Colonic mucosa (tissue), 4 donors: Measurements from ENCODE around the gene LRRC10B. TPM values are rescaled to one million over a fixed set of nuclear protein-coding genes. Genes with fewer than 3 reads are reported as not detected.
A peak's percentile ranks its signal among the peaks of the same experiment; 100 is the strongest.

Experiments
- DNase-seq: peaks from one replicate; pipeline ENCODE4 v3.0.0-alpha.2; 2020
- H3K27ac ChIP-seq: fragments of 200-600 bp; one replicate; pipeline ENCODE4 v1.8.0; 2021
- H3K27me3 ChIP-seq: fragments of 200-600 bp; one replicate; pipeline ENCODE4 v1.8.0; 2021
- H3K36me3 ChIP-seq: fragments of 200-600 bp; one replicate; pipeline ENCODE4 v1.8.0; 2021
- H3K4me1 ChIP-seq: fragments of 200-600 bp; one replicate; pipeline ENCODE4 v1.8.0; 2021; ENCODE audit warnings: mild to moderate bottlenecking
- H3K4me3 ChIP-seq: fragments of 200-600 bp; one replicate; pipeline ENCODE4 v1.8.0; 2021
- H3K9ac ChIP-seq, 2 donors: one replicate each; pipeline ENCODE4 v1.7.0; 2013; ENCODE audit warnings: control low read depth in 2 of 2, low read depth in 2 of 2, low read length in 2 of 2
- H3K9me3 ChIP-seq: fragments of 200-600 bp; one replicate; pipeline ENCODE4 v1.8.0; 2021
- intact Hi-C: fragments of 100-400 bp; cut with DNase I; formaldehyde crosslinking; loops from one replicate; pipeline ENCODE4 v1.14.1; 2022
- total RNA-seq, 2 donors: library from RNA; stranded (reverse); fragmentation: NEBNext Ultra II Directional in 1 of 2; extraction: Animal tissue kit (Norgen Biotek cat#: 25700) in 1 of 2; gene quantifications; one replicate each; pipeline ENCODE4 v1.2.1, GENCODE V29; 2021
- TF ChIP-seq, protein P1 (sequence below): fragments of 200-600 bp; IDR thresholded peaks from one replicate; pipeline ENCODE4 v1.8.0; 2022; ENCODE audit warnings: antibody characterized with exemption, mild to moderate bottlenecking
- donor health status: healthy.
- donor health status: DM: no; HTN: no; CAD: no.
- donor health status: DM: no; HTN: no; CAD: no.

Gene LRRC10B
- total RNA-seq, 2 donors from 2014 or later = 0.54 to 1.3 TPM

- H3K36me3 ChIP-seq = no peaks in the 10 kb centered on the region
- H3K27ac ChIP-seq = no peak overlapping the region
- H3K9me3 ChIP-seq = no peaks in the 10 kb centered on the region
- no peak overlapping the region for H3K9ac ChIP-seq
- peaks cover 12% of the 10 kb centered on the region for H3K4me1 ChIP-seq
- TF ChIP-seq, protein P1, sequence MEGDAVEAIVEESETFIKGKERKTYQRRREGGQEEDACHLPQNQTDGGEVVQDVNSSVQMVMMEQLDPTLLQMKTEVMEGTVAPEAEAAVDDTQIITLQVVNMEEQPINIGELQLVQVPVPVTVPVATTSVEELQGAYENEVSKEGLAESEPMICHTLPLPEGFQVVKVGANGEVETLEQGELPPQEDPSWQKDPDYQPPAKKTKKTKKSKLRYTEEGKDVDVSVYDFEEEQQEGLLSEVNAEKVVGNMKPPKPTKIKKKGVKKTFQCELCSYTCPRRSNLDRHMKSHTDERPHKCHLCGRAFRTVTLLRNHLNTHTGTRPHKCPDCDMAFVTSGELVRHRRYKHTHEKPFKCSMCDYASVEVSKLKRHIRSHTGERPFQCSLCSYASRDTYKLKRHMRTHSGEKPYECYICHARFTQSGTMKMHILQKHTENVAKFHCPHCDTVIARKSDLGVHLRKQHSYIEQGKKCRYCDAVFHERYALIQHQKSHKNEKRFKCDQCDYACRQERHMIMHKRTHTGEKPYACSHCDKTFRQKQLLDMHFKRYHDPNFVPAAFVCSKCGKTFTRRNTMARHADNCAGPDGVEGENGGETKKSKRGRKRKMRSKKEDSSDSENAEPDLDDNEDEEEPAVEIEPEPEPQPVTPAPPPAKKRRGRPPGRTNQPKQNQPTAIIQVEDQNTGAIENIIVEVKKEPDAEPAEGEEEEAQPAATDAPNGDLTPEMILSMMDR = no peak
- H3K27me3 ChIP-seq = peaks cover 5% of the 10 kb centered on the region
- DNase-seq = no peak
- no peak overlapping the region for H3K4me3 ChIP-seq
- intact Hi-C loops = no loop called here
Measured at GRCh38 chr11:61507012-61507768, 1.4 kb upstream of the LRRC10B start.

DNA sequence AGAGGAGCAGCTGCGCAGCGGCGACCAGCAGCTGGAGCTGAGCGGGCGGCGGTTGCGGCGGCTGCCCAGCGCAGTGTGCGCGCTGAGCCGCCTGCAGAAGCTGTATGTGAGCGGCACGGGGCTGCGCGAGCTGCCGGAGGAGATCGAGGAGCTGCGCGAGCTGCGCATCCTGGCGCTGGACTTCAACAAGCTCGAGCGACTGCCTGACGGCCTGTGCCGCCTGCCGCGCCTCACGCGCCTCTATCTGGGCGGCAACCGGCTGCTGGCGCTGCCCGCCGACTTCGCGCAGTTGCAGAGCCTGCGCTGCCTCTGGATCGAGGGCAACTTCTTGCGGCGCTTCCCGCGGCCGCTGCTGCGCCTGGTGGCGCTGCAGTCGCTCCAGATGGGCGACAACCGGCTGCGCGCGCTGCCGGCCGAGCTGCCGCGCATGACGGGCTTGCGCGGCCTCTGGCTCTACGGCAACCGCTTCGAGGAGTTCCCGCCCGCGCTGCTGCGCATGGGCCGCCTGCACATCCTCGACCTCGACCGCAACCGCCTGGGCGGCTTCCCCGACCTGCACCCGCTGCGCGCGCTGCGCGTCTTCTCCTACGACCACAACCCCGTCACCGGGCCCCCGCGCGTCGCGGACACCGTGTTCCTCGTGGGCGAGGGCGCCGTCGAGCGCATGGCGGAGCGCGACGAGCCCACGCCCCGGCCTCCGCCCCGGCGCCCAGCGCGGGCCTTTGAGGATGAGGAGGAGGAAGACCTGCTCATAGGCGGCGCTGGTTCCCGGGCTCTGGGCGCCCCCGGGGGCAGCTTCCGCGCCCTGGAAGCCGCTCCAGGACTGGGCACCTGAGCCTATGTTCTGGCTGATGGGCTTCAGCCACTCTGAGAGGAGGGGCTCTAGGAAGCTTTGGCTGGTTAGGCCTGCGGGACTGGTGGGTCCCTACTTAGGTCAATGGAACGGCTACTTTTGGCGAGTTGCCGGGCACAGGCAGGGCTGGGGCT lies 787 bp downstream of the LRRC10B start:
- DNase-seq = peak; percentile 69
- Histone ChIP-seq H3K4me1 (peaks cover 12% of the 10 kb centered on the region), H3K9ac (peak overlapping the region in 1 of 2 donors; percentile 12), H3K4me3 (peak overlapping the region; percentile 32), H3K27ac (peak overlapping the region; percentile 32), H3K36me3 (no peaks in the 10 kb centered on the region), H3K27me3 (peaks cover 5% of the 10 kb centered on the region), H3K9me3 (no peaks in the 10 kb centered on the region)
- TF ChIP-seq, protein P1 = peak; percentile 30
- intact Hi-C loops = no loop called here

- H3K4me1 ChIP-seq = peaks cover 12% of the 10 kb centered on the region
- TF ChIP-seq, protein P1 = no peak
- H3K27me3 ChIP-seq = peaks cover 5% of the 10 kb centered on the region
- no peak overlapping the region for H3K27ac ChIP-seq
- no peak overlapping the region for H3K4me3 ChIP-seq
- H3K9me3 ChIP-seq = no peaks in the 10 kb centered on the region
- intact Hi-C loops = no loop called here
- DNase-seq = no peak
- H3K9ac ChIP-seq = peak overlapping the region in 1 of 2 donors; percentile 24
- no peaks in the 10 kb centered on the region for H3K36me3 ChIP-seq
Measured at GRCh38 chr11:61510166-61510919, 1.8 kb downstream of the LRRC10B start.

- TF ChIP-seq, protein P1 = no peak
- Histone ChIP-seq H3K36me3 (no peaks in the 10 kb centered on the region), H3K9me3 (no peaks in the 10 kb centered on the region), H3K4me1 (peaks cover 12% of the 10 kb centered on the region), H3K4me3 (no peak overlapping the region), H3K27ac (no peak overlapping the region), H3K9ac (no peak overlapping the region), H3K27me3 (peaks cover 5% of the 10 kb centered on the region)
- intact Hi-C loops = no loop called here
- no peak for DNase-seq
Measured at GRCh38 chr11:61510974-61511373, 2.4 kb downstream of the LRRC10B start.

- intact Hi-C loops = no loop called here
- Histone ChIP-seq H3K4me3 (no peak overlapping the region), H3K27me3 (peaks cover 5% of the 10 kb centered on the region), H3K27ac (no peak overlapping the region), H3K36me3 (no peaks in the 10 kb centered on the region), H3K9ac (no peak overlapping the region), H3K4me1 (peaks cover 12% of the 10 kb centered on the region), H3K9me3 (no peaks in the 10 kb centered on the region)
- TF ChIP-seq, protein P1 = no peak
- no peak for DNase-seq
Measured at GRCh38 chr11:61511383-61511782, 2.8 kb downstream of the LRRC10B start.
